ENCODE data around the gene LZTR1.

DNA sequence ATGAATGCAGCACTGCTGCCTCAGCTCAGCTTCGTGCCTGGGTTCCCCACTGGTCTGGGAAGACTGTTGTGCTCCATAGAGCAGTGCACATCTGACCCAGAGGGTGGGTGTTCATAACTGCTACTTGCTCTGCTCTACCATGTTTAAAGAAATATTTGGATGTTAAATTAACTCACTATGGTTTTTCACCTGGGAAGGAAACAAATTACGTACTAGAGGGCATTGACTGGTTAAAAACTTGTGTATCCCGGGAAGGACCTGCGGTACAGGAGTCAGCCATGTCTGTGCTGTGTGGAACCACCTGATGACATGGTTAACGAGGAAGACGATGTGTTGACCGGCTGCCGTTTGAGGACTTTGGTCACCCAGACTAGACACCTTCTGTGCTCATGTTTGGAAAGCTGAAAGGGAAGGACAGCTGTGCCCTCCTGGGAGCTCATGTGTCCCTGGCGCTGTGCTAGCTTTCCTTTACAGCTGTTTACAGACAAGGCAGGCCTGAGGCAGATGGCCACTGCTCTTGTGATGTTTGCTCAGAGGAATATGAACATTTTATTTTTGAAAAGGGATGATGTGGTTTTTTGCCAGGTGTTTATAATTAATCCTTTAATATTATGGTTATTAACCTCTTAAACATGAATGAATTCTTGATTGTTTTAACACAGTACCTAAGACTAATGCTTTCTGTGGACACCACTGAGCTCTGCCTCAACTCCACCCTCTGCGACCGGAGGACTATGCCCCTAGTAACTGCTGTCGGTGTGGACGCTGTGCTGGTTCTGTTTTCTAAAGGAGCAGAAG lies 29.4 kb upstream of the LZTR1 start:
- no peak for TF ChIP-seq ESRRA (IDR thresholded peaks at IDR 0.05; ENCODE audit: low read length)
- no peak for TF ChIP-seq BACH1 (IDR thresholded peaks at IDR 0.05; ENCODE audit: borderline replicate concordance)
- no peak for TF ChIP-seq SP1 (IDR thresholded peaks at IDR 0.05; ENCODE audit: low read depth, low read length)
- TF ChIP-seq EZH2 (IDR thresholded peaks at IDR 0.05; ENCODE audit: borderline replicate concordance, control insufficient read depth, low read depth, low read length) = no peak
- TF ChIP-seq, protein P1, sequence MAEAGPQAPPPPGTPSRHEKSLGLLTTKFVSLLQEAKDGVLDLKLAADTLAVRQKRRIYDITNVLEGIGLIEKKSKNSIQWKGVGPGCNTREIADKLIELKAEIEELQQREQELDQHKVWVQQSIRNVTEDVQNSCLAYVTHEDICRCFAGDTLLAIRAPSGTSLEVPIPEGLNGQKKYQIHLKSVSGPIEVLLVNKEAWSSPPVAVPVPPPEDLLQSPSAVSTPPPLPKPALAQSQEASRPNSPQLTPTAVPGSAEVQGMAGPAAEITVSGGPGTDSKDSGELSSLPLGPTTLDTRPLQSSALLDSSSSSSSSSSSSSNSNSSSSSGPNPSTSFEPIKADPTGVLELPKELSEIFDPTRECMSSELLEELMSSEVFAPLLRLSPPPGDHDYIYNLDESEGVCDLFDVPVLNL (IDR thresholded peaks at IDR 0.05; ENCODE audit: low read depth, low read length) = no peak
- no peak for TF ChIP-seq CHD2 (IDR thresholded peaks at IDR 0.05; ENCODE audit: borderline replicate concordance, low read depth, low read length)
- no peak for TF ChIP-seq MYC (IDR thresholded peaks at IDR 0.05; ENCODE audit: insufficient read depth, insufficient read length, insufficient replicate concordance, low read length, severe bottlenecking)
- TF ChIP-seq ZNF274 (IDR thresholded peaks at IDR 0.05; ENCODE audit: insufficient read depth, insufficient read length) = no peak
- TF ChIP-seq, protein P2, sequence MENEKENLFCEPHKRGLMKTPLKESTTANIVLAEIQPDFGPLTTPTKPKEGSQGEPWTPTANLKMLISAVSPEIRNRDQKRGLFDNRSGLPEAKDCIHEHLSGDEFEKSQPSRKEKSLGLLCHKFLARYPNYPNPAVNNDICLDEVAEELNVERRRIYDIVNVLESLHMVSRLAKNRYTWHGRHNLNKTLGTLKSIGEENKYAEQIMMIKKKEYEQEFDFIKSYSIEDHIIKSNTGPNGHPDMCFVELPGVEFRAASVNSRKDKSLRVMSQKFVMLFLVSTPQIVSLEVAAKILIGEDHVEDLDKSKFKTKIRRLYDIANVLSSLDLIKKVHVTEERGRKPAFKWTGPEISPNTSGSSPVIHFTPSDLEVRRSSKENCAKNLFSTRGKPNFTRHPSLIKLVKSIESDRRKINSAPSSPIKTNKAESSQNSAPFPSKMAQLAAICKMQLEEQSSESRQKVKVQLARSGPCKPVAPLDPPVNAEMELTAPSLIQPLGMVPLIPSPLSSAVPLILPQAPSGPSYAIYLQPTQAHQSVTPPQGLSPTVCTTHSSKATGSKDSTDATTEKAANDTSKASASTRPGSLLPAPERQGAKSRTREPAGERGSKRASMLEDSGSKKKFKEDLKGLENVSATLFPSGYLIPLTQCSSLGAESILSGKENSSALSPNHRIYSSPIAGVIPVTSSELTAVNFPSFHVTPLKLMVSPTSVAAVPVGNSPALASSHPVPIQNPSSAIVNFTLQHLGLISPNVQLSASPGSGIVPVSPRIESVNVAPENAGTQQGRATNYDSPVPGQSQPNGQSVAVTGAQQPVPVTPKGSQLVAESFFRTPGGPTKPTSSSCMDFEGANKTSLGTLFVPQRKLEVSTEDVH (IDR thresholded peaks at IDR 0.05; ENCODE audit: low read depth, partially characterized antibody) = no peak
- TF ChIP-seq SPI1 (IDR thresholded peaks at IDR 0.05; ENCODE audit: borderline replicate concordance, insufficient read depth, low read depth, low read length) = no peak
- TF ChIP-seq MXI1 (IDR thresholded peaks at IDR 0.05; ENCODE audit: low read depth, low read length) = no peak
- TF ChIP-seq, protein P3, sequence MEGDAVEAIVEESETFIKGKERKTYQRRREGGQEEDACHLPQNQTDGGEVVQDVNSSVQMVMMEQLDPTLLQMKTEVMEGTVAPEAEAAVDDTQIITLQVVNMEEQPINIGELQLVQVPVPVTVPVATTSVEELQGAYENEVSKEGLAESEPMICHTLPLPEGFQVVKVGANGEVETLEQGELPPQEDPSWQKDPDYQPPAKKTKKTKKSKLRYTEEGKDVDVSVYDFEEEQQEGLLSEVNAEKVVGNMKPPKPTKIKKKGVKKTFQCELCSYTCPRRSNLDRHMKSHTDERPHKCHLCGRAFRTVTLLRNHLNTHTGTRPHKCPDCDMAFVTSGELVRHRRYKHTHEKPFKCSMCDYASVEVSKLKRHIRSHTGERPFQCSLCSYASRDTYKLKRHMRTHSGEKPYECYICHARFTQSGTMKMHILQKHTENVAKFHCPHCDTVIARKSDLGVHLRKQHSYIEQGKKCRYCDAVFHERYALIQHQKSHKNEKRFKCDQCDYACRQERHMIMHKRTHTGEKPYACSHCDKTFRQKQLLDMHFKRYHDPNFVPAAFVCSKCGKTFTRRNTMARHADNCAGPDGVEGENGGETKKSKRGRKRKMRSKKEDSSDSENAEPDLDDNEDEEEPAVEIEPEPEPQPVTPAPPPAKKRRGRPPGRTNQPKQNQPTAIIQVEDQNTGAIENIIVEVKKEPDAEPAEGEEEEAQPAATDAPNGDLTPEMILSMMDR (IDR thresholded peaks at IDR 0.05 in 2 of 3, conservative IDR thresholded peaks at IDR 0.05 in 1 of 3; ENCODE audit: control insufficient read depth in 2 of 3, extremely low read depth in 1 of 3, insufficient read depth in 1 of 3, low read depth in 3 of 3, low read length in 3 of 3) = no peak
- TF ChIP-seq, protein P4, sequence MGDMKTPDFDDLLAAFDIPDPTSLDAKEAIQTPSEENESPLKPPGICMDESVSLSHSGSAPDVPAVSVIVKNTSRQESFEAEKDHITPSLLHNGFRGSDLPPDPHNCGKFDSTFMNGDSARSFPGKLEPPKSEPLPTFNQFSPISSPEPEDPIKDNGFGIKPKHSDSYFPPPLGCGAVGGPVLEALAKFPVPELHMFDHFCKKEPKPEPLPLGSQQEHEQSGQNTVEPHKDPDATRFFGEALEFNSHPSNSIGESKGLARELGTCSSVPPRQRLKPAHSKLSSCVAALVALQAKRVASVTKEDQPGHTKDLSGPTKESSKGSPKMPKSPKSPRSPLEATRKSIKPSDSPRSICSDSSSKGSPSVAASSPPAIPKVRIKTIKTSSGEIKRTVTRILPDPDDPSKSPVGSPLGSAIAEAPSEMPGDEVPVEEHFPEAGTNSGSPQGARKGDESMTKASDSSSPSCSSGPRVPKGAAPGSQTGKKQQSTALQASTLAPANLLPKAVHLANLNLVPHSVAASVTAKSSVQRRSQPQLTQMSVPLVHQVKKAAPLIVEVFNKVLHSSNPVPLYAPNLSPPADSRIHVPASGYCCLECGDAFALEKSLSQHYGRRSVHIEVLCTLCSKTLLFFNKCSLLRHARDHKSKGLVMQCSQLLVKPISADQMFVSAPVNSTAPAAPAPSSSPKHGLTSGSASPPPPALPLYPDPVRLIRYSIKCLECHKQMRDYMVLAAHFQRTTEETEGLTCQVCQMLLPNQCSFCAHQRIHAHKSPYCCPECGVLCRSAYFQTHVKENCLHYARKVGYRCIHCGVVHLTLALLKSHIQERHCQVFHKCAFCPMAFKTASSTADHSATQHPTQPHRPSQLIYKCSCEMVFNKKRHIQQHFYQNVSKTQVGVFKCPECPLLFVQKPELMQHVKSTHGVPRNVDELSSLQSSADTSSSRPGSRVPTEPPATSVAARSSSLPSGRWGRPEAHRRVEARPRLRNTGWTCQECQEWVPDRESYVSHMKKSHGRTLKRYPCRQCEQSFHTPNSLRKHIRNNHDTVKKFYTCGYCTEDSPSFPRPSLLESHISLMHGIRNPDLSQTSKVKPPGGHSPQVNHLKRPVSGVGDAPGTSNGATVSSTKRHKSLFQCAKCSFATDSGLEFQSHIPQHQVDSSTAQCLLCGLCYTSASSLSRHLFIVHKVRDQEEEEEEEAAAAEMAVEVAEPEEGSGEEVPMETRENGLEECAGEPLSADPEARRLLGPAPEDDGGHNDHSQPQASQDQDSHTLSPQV (IDR thresholded peaks at IDR 0.05) = no peak
